GM18505 (cell line): ENCODE measurements around the gene RPL10.

Source experiments
- ATAC-seq: cut with Tn5 transposase; IDR thresholded peaks from one replicate; pipeline ENCODE4 v1.9.1; 2021; ENCODE audit not compliant: unreplicated experiment
- POLR2A ChIP-seq: IDR thresholded peaks from 4 replicates; pipeline ENCODE4 v1.6.1; 2011; ENCODE audit warnings: borderline replicate concordance; ENCODE audit not compliant: insufficient read depth, insufficient read length; ENCODE audit errors: extremely low read depth

The RPL10 gene

DNA sequence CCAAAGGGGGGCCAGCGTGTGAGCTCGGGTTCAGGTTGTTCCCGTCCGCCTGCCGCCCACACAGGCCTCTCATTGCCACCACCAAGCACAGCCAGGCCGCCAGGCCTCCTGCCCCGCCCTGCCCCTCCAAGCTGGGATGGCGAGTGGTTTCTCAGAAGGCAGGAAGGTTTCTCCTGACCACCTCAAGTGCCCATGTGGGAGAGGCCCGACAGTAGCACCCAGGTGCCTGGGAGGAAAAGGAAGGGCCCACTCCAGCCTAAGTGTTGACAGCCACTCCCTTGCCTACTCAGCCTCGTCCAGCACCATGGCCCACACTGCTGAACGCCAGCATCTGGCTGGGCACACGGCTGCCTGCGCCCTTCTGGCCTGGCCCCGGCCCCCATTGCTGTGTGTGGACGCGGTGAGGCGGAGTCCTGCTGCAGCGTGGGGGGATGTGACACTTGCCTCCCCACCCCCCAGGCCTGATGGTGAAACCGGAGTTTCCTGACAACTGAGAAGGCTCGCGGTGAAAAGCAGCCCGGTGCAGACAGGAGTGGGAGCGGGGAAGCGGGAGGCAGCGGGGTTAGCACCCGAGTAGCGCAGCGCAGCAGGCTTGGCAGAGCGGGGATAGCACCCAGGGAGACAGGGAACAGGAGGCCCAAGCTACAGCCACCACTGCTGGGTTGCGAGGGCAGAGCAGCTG is 42.9 kb upstream of the RPL10 start:
- no peak for TF ChIP-seq POLR2A
- ATAC-seq = no peak

GRCh38 chrX:154355776-154356140 is 42.4 kb upstream of the RPL10 start:
- ATAC-seq = no peak
- TF ChIP-seq POLR2A = no peak

DNA sequence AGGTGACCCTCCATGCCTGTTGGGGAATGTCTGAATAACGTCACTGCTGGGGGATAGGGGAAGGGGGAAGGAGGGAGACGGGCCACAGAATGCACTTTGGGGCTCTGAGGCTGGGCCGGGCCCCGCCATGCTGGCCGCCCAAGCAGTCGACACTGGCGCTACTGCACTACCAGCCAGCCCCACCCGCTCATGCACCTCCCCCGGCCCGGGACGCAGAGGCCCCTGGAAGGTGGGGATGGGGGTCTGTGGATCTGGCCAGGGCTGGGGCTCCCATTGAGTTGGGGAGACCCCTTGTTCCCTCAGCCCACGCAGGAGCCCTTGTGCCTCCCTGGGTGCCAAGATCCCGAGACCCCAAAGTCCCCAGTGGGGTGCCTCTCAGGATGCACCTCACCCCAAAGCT is 41.6 kb upstream of the RPL10 start:
- no peak for ATAC-seq
- TF ChIP-seq POLR2A = no peak

DNA sequence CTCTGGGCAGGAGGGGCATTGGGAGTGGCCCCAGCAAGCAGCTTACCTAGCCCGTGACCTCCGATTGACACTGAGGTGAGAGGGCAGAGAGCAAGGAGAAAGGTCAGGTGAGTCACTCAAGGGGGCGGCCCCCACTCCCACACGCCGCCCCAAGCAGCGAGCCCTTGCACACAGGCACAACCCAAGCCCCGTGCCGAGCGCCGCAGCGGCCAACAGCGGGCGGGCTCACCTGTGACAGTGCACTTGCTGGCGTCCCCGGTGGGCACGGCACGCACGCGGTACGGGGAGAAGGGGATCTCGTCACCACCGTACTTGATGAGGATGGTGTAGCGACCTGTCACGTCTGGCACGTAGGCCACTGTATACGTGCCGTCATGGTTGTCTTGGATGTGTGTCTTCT is 41.0 kb upstream of the RPL10 start:
- no peak for ATAC-seq

DNA sequence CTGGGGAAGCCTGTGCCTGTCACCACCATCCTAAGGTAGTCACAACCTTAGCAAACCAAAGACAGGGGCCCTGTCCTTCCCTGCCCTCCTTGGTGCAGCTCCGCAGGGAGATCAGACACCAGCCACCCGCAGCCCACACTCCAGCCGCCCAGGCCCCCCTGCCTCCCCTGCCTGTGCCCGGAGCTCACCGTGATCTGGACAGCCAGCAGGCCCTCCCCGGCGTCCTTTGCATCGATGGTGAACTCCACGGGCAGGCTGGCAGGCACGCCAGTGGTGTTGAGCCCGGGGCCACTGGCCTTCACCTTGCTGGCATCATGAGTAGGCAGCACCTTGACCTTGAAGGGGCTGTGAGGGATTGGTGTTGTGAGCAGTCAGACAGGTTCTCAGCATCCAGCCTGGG is 40.2 kb upstream of the RPL10 start:
- TF ChIP-seq POLR2A = no peak
- ATAC-seq = no peak

More for the DNA sequence above, 41.0 kb upstream of the RPL10 start:
- TF ChIP-seq POLR2A = no peak

- no peak for TF ChIP-seq POLR2A
- ATAC-seq = no peak
These were observed 39.3 kb upstream of the RPL10 start for GRCh38 chrX:154358829-154359228.

DNA sequence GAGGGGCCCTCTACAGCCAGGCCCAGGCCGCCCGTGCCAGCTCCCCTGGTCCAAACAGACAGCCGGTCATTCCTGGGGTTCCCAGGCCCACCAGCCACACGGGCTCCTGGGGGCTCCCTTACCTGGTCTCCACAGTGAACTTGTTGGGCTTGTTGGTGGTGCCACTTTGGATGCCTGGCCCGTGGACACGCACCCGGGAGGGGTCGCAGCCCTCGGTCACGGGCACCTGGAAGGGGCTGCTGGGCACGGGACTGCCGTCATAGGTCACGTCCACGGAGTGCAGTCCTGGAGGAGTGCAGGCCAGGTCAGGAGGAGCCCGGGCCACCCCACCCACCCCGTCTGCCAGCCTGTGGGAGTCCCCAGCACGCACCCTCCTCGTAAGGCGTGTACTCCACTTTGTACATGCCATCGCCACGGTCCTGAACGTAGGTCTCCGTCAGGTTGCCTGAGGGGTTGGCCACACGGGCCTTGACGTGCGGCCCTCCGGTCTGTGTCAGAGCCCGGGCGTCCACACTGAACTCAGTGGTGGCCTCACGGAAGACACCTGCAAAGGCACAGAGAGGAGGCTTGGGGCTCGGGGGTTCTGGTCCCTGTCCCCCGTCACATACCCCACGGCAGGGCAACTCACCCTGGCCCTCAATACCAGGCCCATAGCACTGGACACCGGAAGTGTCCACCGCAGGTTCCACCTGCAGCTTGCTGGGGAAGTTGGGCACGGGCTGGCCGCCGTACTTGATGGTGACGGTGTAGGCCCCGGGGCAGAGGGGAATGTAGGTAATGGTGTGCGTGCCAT is 38.6 kb upstream of the RPL10 start:
- no peak for TF ChIP-seq POLR2A
- no peak for ATAC-seq

DNA sequence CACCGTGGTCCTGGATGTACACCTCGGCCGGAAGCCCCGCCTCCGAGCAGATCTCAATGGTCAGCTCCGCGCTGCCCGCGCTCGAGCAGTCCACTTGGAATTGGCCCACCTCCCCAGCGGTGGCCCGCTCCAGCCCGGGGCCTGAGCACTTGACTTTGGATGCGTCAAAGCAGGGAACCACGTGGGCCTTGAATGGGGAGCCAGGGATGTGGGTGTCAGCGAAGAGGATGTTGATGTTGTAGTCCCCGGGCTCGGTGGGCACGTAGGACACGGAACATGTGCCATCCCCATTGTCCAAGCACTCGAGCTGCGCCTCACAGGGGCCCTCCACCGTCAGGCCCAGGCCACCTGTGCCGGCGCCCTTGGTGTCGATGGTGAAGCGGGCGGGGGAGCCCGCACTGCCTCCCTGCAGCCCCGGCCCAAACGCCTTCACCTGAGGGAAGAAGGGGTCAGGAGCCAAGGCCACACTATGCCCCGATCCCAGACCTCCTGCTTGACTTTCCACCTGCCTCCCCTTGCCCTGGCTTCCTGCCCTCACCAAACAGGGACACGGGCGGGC is 37.9 kb upstream of the RPL10 start:
- TF ChIP-seq POLR2A = no peak
- ATAC-seq = no peak

DNA sequence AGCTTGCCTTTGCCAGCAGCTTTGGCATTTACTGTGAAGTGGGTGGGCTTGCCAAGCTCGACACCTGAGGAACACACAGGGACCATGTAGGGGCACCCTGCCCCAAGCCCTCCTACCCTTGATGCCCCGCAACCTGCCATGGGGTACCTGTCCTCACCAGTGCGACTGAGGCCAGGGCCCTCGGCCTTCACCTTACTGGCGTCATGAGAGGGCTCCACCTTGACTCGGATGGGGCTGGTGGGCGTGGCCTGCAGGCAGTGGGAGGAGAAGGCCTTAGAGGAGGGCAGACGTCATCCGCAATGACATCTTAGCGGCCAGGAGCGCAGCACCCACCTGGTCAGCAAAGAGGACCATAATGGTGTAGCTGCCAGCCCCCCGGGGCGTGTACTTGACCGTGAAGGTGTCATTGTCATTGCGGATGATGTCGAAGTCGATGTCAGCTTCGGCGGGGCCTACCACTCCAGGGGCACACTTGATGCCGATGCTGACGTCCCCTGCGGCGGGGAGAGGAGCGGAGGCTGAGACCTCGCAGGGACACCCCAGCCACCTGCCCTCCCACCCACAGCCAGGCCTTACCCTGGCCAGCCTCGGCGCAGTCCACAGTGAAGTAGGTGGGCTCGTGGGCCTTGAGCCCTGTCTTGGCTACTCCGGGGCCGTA is 36.0 kb upstream of the RPL10 start:
- TF ChIP-seq POLR2A = no peak
- ATAC-seq = no peak

GRCh38 chrX:154363706-154364439 is 34.3 kb upstream of the RPL10 start:
- no peak for ATAC-seq
- TF ChIP-seq POLR2A = no peak

GRCh38 chrX:154365052-154365600 is 33.1 kb upstream of the RPL10 start:
- TF ChIP-seq POLR2A = no peak
- ATAC-seq = no peak

GRCh38 chrX:154365997-154366665 is 32.0 kb upstream of the RPL10 start:
- no peak for TF ChIP-seq POLR2A
- no peak for ATAC-seq

GRCh38 chrX:154366666-154367055 is 31.5 kb upstream of the RPL10 start:
- ATAC-seq = no peak
- no peak for TF ChIP-seq POLR2A
